GM18519 (cell line): ENCODE data around the gene RREB1.
A peak's percentile ranks its signal among the peaks of the same experiment; 100 is the strongest.
"Not testable (repeated sequence)": the region's sequence is repeated elsewhere in the genome, so short reads cannot be mapped to it uniquely, and the experiment has no call there.

Experiments used
- ATAC-seq: cut with Tn5 transposase; IDR thresholded peaks from one replicate; pipeline ENCODE4 v1.9.1; 2021; ENCODE audit warnings: mild to moderate bottlenecking, moderate library complexity; ENCODE audit not compliant: unreplicated experiment, low FRiP score

Gene RREB1

DNA sequence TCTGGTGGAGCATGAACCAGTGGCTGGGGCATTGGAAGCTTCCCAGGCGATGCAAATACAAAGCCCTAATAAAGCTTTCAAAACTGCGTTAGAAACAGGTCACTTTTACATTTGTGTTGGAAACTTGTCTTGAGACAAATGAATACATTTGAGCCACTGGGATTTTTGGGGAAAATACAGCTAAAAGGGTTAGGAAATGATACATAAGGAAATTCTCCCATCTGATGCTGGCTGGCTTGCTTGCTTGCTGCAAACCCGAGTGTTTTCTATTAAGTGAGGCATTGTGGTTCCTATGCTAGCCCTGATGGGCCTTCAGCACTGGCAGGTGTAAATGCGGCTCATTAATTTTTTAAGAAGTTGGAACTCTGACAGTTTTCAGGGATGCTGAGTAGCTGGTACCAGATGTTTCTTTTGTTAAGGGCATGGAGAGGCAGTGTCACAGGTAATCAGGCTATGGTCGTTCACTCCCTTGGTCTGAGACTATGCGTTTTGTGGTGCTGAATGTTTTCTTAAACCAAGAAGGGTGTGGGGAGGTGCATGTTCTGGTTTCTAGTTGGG, 35.2 kb downstream of the RREB1 start:
- ATAC-seq: no peak

DNA sequence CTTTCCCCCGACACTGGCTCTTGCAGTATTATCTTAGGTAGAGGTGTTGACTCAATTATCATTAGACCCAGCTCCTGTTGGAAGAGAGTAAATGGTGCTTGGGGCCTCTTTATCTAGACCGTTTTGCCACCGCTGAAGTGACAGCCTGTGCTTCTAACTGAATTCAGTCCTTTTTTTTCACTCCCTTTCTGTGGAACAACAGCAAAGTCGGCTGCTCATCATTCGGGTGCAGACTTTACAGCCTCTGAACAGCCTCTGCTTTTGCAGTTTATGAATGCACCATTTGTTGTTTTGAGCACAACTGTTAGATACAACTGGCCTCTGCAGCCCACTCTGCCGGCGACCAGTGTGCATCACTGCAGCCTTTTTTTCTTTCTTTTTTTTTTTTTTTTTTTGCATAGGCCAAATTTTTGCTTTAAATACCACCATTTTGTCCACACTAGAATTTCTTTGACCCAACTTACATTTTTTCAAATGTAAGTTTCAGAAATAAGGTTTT, 35.8 kb downstream of the RREB1 start:
- ATAC-seq: no peak

- ATAC-seq: no peak
Measured at GRCh38 chr6:7144872-7145584, 37.3 kb downstream of the RREB1 start.

DNA sequence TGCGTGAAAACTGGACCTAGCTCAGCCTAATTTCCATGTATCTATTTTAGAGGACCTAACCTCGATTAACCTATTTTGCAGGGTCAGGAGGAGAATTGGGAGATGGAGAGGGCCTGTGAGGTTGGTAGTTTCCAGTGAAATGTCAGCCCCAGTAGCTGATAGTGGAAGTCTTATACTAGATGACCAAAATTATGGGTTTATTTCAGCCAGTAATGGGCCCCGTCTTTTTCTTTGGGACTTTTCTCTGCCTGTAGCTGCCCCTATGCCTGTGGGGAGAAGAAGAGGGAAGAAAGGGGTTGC, 37.8 kb downstream of the RREB1 start:
- no peak for ATAC-seq

DNA sequence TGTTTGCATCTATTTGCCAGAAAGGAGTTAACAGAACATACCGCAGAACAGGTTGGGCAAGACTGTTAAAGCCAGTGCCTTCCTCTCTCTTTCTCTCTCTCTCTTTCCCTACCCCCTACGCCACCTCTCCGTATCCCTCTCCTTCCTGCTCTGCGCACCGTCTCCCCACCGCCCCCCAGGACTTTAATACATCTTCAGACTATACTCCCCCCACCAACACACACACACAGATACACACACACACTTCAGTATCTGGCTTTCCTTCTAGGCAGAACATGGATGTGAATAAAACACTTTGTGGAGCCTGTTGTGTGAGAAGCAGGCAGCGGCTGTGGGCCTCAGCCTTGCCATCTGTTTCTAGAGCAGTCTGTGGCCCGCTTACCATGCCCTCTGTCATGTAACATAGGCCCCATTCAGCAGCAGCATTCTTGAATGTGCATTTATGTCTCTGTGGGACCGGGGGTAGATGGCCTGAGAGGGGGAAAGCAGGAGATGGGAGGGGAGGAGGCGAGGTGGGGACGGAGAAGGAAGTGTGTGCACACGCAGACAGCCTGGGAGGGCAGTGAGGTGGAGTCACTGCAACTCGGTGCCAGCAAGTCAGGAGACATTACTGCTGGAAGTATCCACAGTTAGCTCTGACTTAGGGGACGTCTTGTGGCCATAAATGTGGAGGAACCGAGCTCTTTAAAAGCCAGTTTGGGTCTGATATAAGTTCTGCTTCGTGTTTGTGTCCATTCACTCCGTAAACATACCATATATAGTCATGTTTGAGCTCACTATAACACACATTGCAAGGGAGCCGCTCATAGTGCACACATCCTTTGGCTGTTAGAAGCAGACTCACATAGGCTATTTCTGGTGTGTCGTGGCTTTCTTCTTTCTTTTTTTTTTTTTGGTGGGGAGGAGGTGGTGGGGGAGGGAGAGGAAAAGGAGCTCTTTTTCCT, 38.4 kb downstream of the RREB1 start:
- ATAC-seq: peak; percentile 46

DNA sequence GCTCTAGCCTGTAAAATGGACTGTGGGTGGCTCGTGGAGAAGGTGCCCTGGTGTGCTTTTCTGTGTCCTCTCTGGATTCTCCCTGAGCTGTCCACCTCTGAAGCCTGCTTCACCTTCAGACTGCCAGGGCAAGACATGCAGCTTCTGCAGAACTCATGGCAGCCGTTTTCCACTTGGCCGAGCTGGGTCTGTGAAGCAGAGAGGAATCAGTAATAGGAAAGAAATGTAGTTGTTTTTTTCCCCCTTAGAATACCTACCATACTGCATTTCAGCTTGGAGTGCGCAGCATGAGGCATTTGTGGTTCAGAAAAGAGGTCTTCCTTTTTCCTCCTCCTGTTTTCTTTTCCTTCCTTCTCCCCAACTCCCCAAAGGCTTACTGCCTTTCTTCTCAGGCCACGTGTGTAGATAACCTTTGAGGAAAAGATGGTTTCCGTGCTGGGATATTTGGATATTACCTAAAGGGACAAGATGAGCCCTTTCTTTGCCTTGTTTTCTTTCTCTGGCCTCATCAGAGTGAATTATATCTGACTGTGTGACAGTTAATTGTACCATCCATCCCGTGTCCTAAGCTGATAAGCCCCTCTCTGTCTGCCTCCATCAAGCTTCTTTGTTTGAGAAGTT, 39.4 kb downstream of the RREB1 start:
- ATAC-seq: no peak

GRCh38 chr6:7148100-7148822, 40.5 kb downstream of the RREB1 start:
- ATAC-seq: no peak

- ATAC-seq: no peak
Measured at GRCh38 chr6:7150381-7151064, 42.8 kb downstream of the RREB1 start.

DNA sequence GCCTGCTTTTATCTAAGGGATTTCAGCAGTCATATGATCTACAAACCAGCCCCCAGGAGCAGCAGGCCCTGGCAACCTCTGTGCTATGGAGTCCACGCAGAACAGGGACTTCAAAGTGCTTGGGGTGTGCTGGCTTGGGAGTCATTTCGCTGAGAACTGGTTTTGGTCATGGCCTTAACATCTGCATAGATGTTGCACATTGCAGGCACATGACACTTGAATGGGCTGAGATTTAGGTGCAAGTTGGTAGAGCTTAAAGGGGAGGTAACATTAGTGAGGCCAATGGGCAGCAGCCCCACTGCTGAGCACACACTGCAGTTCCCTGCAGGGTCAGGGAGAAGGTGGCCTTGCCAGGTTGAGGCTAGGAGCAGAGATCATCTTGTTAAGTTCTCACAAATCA, 43.6 kb downstream of the RREB1 start:
- ATAC-seq: no peak

DNA sequence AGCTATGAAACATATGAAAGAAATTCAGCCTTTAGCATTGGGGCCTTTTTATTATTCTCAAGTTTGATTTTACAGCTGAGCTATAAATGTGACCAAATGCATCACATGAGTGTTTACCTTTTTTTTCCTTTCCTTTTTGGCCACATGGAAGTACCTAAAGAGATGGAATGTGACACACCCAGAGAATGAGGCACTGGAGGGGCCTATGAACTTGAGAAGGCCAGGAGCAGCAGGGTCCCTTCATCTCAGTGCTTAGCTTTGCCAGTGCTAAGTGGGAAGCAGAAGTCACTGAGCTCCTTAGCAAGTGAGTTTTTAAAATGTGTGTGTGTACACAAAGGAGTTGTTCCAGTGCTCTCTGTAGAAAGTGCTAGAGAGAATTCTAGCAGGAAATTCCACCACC, 44.7 kb downstream of the RREB1 start:
- no peak for ATAC-seq

DNA sequence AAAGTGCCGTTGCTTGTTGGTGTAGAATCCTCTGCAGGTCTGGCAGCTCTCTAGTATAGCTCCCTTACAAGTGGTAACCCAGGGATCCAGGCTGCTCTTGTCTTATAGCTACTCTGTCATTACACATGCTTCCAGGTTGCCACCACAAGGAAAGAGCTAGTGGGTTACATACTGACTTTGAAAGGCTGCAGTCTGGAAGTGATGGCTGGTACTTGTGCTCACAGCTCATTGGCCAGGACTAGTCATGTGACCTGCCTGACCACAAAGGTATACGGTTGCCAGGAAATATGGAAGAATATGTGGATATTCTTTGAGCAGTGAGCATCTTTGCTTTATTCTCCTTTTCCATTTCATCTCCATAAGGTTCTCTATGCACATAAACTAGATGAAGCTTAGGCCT, 46.0 kb downstream of the RREB1 start:
- no peak for ATAC-seq

DNA sequence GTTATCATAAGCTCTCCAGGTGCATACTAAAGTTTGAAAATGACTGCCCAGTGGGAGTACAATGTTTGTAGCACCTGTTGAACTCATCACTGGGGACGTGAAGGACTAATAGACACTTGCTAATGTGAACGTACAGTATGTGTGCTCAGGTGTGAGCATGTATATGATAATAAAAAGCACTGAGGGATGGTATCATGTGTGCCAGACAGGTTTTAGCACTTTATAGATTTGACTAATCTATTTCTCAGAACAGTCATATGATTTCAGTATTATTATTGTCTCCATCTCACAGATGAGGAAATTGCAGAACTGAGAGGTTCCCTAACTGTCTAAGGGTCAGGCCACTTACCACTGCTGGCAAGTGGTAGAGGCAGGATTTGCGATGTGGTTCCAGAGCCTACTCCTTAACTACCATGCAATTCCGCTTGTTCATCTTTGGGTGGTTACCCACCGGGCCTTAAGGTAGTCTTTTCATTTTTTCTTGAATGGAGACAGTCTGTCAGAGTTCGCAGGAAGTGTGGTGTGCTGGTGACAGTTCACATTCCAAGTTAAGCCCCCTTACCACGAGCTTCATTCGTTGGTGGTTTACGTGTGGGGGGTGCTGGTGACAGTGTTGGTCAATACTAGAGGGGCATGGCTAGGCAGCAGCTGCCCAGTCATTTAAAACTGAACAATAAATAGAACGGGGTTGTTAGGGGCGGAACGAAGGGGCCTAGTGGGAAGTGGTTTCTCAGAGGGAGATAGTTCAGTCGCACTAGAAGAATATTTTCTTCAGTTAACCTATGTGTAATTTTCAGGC, 46.8 kb downstream of the RREB1 start:
- peak; percentile 75 for ATAC-seq

GRCh38 chr6:7155871-7156579, 48.3 kb downstream of the RREB1 start:
- peak; percentile 33 for ATAC-seq

- no peak for ATAC-seq
Measured at GRCh38 chr6:7156643-7157278, 49.0 kb downstream of the RREB1 start.

GRCh38 chr6:7157307-7157706, 49.5 kb downstream of the RREB1 start:
- ATAC-seq: not testable (repeated sequence)

- no peak for ATAC-seq
Measured at GRCh38 chr6:7157752-7158616, 50.2 kb downstream of the RREB1 start.
